Measurements from ENCODE around the gene PPP1R3F. TPM values are rescaled to one million over a fixed set of nuclear protein-coding genes. Genes with fewer than 3 reads are reported as not detected.

PPP1R3F gene
- total and polyA plus RNA-seq, 9 of the 15 experiments (the other 6 are each of a cell fraction or from before 2014, with no cell fraction given), result 0.03 to 0.91 (median 0.43) TPM; not detected in 1

- TF ChIP-seq SIN3A (IDR thresholded peaks at IDR 0.05; ENCODE audit: borderline replicate concordance in 2 of 2, control insufficient read depth in 1 of 2, low read depth in 2 of 2, low read length in 2 of 2) (no peak), ZNF764 (CRISPR knock-in tag; IDR thresholded peaks at IDR 0.05; ENCODE audit: low read depth) (no peak), SIRT6 (IDR thresholded peaks at IDR 0.05; ENCODE audit: low read depth, low read length) (no peak), IFI16 (CRISPR knock-in tag; IDR thresholded peaks at IDR 0.05) (no peak), FOS (IDR thresholded peaks at IDR 0.05; ENCODE audit: extremely low read depth, insufficient read length) (peak; percentile 89), SUPT5H (IDR thresholded peaks at IDR 0.05) (peak; percentile 79), ZNF263 (CRISPR knock-in tag; IDR thresholded peaks at IDR 0.05; ENCODE audit: borderline replicate concordance) (no peak), CXXC5 (CRISPR knock-in tag; IDR thresholded peaks at IDR 0.05) (peak; percentile 75), TFAM (CRISPR knock-in tag; conservative IDR thresholded peaks at IDR 0.05) (no peak), YY1 (IDR thresholded peaks at IDR 0.05; ENCODE audit: borderline replicate concordance in 1 of 3, control insufficient read depth in 1 of 3, extremely low read depth in 1 of 3, insufficient read depth in 3 of 3, insufficient read length in 1 of 3, insufficient replicate concordance in 2 of 3, low read depth in 1 of 3, low read length in 2 of 3) (peak in 1 of 3 experiments; percentile 67), TRIM24 (IDR thresholded peaks at IDR 0.05) (no peak), HDAC3 (IDR thresholded peaks at IDR 0.05; ENCODE audit: borderline replicate concordance, partially characterized antibody) (no peak), FOXP1 (CRISPR knock-in tag; IDR thresholded peaks at IDR 0.05) (no peak), ESRRA (IDR thresholded peaks at IDR 0.05; ENCODE audit: borderline replicate concordance, low read depth) (0 out of 2 replicates have a peak, but pooled peaks have one; percentile 12), TAF9B (IDR thresholded peaks at IDR 0.05; ENCODE audit: partially characterized antibody) (peak; percentile 34), STAG1 (CRISPR knock-in tag; IDR thresholded peaks at IDR 0.05; ENCODE audit: borderline replicate concordance) (no peak), POLR2B (IDR thresholded peaks at IDR 0.05; ENCODE audit: low read depth, partially characterized antibody) (peak; percentile 82), E2F5 (CRISPR knock-in tag; IDR thresholded peaks at IDR 0.05) (no peak), ZBTB34 (CRISPR knock-in tag; IDR thresholded peaks at IDR 0.05) (no peak), NCOA2 (IDR thresholded peaks at IDR 0.05; ENCODE audit: partially characterized antibody in 2 of 2) (no peak), KAT8 (IDR thresholded peaks at IDR 0.05; ENCODE audit: low read depth) (no peak), ZNF655 (CRISPR knock-in tag; IDR thresholded peaks at IDR 0.05) (no peak)
- TF ChIP-seq, protein P1, sequence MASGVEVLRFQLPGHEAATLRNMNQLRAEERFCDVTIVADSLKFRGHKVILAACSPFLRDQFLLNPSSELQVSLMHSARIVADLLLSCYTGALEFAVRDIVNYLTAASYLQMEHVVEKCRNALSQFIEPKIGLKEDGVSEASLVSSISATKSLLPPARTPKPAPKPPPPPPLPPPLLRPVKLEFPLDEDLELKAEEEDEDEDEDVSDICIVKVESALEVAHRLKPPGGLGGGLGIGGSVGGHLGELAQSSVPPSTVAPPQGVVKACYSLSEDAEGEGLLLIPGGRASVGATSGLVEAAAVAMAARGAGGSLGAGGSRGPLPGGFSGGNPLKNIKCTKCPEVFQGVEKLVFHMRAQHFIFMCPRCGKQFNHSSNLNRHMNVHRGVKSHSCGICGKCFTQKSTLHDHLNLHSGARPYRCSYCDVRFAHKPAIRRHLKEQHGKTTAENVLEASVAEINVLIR (CRISPR knock-in tag; IDR thresholded peaks at IDR 0.05), result peak; percentile 52; the same call in 1 of the 2 replicates
Measured at GRCh38 chrX:49269010-49269766, 405 bp upstream of the PPP1R3F start (continued).

All from K562 (cell line).